Tibial nerve (tissue), 4 donors: ENCODE results near the gene SP1.

Experiments used
- EP300 ChIP-seq, 2 donors: sonication (generic); formaldehyde crosslinking; IDR thresholded peaks; one replicate each; pipeline ENCODE4 v1.6.1; 2017; ENCODE audit warnings: antibody characterized with exemption in 2 of 2, mild to moderate bottlenecking in 1 of 2
- POLR2A ChIP-seq, 2 donors: fragments of 450-650 bp; IDR thresholded peaks; one replicate each; pipeline ENCODE4 v1.6.1; 2017; ENCODE audit warnings: antibody characterized with exemption in 2 of 2, mild to moderate bottlenecking in 2 of 2, moderate library complexity in 2 of 2
- TF ChIP-seq, protein P1 (sequence below), 5 experiments: fragments of 200-600 bp in 3 of 5; fragments of 450-650 bp in 2 of 5; sonication (generic) in 3 of 5; IDR thresholded peaks; one replicate each; pipeline ENCODE4 v1.5.1; 2016 to 2019; ENCODE audit warnings: antibody characterized with exemption in 5 of 5, mild to moderate bottlenecking in 3 of 5, moderate library complexity in 2 of 5

DNA sequence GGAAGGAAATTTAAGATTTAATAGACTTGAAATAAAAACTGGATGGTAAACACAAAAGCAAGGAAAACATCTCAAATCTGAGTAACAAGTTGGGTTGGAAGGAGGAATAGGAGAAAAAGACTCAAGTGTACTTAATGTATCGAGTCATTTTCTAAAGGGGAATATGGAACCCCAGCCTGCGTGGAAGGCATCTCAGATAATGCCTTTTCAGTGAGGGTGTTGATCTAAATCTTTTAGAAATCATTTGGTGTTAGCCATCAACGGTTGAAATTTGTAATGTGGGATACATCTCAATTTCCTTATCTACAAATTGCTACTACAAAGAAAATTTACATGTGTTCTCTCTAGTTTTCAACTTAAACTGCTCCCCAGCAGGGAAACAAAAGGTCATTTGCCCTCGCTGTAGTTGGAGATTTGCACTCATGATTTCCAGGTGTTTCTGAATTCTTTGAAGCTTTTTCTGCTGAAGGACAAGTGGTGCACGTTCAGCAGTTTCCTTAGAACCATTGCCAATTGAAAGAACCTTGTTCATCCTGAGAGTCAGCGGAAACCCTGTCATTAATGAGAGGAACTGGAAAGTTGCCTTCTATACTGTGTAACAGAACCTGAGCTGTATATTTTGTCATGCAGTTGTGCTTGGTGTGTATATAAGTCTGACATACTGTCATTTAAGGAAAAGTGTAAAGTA lies 74.1 kb downstream of the SP1 start:
- TF ChIP-seq, protein P1, sequence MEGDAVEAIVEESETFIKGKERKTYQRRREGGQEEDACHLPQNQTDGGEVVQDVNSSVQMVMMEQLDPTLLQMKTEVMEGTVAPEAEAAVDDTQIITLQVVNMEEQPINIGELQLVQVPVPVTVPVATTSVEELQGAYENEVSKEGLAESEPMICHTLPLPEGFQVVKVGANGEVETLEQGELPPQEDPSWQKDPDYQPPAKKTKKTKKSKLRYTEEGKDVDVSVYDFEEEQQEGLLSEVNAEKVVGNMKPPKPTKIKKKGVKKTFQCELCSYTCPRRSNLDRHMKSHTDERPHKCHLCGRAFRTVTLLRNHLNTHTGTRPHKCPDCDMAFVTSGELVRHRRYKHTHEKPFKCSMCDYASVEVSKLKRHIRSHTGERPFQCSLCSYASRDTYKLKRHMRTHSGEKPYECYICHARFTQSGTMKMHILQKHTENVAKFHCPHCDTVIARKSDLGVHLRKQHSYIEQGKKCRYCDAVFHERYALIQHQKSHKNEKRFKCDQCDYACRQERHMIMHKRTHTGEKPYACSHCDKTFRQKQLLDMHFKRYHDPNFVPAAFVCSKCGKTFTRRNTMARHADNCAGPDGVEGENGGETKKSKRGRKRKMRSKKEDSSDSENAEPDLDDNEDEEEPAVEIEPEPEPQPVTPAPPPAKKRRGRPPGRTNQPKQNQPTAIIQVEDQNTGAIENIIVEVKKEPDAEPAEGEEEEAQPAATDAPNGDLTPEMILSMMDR (IDR thresholded peaks at IDR 0.05), result no peak
- TF ChIP-seq EP300 (IDR thresholded peaks at IDR 0.05) (no peak), POLR2A (IDR thresholded peaks at IDR 0.05) (no peak)
